ENCODE results near the gene SPOCK1. TPM values are rescaled to one million over a fixed set of nuclear protein-coding genes. Genes with fewer than 3 reads are reported as not detected.

SPOCK1 gene
- total RNA-seq, 1 experiment from 2014 or later = 9.8 TPM

DNA sequence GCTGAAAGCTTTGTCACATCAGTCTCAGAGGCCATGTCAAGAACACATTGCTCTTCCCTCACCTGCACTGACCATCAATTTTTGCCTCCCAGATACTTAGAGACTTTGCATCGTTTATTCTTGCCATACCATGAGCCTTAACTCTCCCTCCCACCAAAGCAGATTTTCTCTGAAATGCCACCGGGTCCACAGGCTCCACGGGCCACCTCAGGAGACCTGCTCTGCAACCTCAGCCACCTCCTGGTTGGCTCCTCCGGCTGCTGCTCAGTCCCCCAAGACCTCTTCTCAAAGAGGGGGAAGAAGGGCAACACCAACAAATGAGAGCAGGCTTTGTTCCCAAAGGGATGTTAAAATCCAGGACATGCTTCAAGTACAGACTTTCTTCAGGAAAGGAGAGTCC is 400.5 kb downstream of the SPOCK1 start:
- CTCF ChIA-PET = no interaction called here

GRCh38 chr5:137098238-137098637 is 400.9 kb downstream of the SPOCK1 start:
- H3K79me2 ChIP-seq (ENCODE audit: low read length) = no peaks in the 10 kb centered on the region
- no peaks in the 10 kb centered on the region for H3K9me2 ChIP-seq (replicated peaks; ENCODE audit: low read length)
- H3K27ac ChIP-seq (ENCODE audit: low read length) = no peak overlapping the region
- H3K36me3 ChIP-seq (ENCODE audit: low read depth, low read length) = no peaks in the 10 kb centered on the region
- H3K4me2 ChIP-seq (ENCODE audit: low read length) = no peak overlapping the region
- no peak overlapping the region for H3K4me3 ChIP-seq (ENCODE audit: low read length)
- H3K27me3 ChIP-seq (ENCODE audit: low read length) = no peaks in the 10 kb centered on the region
- ATAC-seq = no peak
- H3K4me1 ChIP-seq (ENCODE audit: insufficient read depth, low read length) = peaks cover 12% of the 10 kb centered on the region
- TF ChIP-seq EZH2phosphoT487 (IDR thresholded peaks at IDR 0.05; ENCODE audit: borderline replicate concordance, low read length) = no peak
- H4K20me1 ChIP-seq (ENCODE audit: low read length) = no peaks in the 10 kb centered on the region
- DNase-seq = no peak
- ChIA-PET CTCF (no interaction called here), POLR2A (ENCODE audit: unreplicated experiment) (no interaction called here)
- H3F3A ChIP-seq (ENCODE audit: low read length, unreplicated experiment) = no peaks in the 10 kb centered on the region
- no peaks in the 10 kb centered on the region for H3K9me3 ChIP-seq (ENCODE audit: low read length)
- H2AFZ ChIP-seq (ENCODE audit: low read length) = no peak overlapping the region
- BruUV-seq (replicated peaks) = no TSS peak
- intact Hi-C loops (cut with micrococcal nuclease) = no loop called here
- H3K9ac ChIP-seq (ENCODE audit: low read length) = no peak overlapping the region

More for the DNA sequence above, 400.5 kb downstream of the SPOCK1 start:
- no peaks in the 10 kb centered on the region for H3K9me2 ChIP-seq (replicated peaks; ENCODE audit: low read length)
- H3K79me2 ChIP-seq (ENCODE audit: low read length) = no peaks in the 10 kb centered on the region
- no peaks in the 10 kb centered on the region for H3F3A ChIP-seq (ENCODE audit: low read length, unreplicated experiment)
- POLR2A ChIA-PET (ENCODE audit: unreplicated experiment) = no interaction called here
- no peaks in the 10 kb centered on the region for H3K36me3 ChIP-seq (ENCODE audit: low read depth, low read length)
- no peak overlapping the region for H3K4me2 ChIP-seq (ENCODE audit: low read length)
- H3K27ac ChIP-seq (ENCODE audit: low read length) = no peak overlapping the region
- no peak overlapping the region for H3K9ac ChIP-seq (ENCODE audit: low read length)
- ATAC-seq (no peak), DNase-seq (no peak)
- no TSS peak for BruUV-seq (replicated peaks)
- no peaks in the 10 kb centered on the region for H4K20me1 ChIP-seq (ENCODE audit: low read length)
- no peaks in the 10 kb centered on the region for H3K9me3 ChIP-seq (ENCODE audit: low read length)
- no peak overlapping the region for H3K4me3 ChIP-seq (ENCODE audit: low read length)
- peaks cover 12% of the 10 kb centered on the region for H3K4me1 ChIP-seq (ENCODE audit: insufficient read depth, low read length)
- no peaks in the 10 kb centered on the region for H3K27me3 ChIP-seq (ENCODE audit: low read length)
- no peak overlapping the region for H2AFZ ChIP-seq (ENCODE audit: low read length)
- no peak for TF ChIP-seq CTCF (conservative IDR thresholded peaks at IDR 0.05; ENCODE audit: low read depth, low read length)
- TF ChIP-seq EZH2 (IDR thresholded peaks at IDR 0.05; ENCODE audit: low read length, unreplicated experiment) = no peak
- no peak for TF ChIP-seq EZH2phosphoT487 (IDR thresholded peaks at IDR 0.05; ENCODE audit: borderline replicate concordance, low read length)
- intact Hi-C loops (cut with micrococcal nuclease) = no loop called here

DNA sequence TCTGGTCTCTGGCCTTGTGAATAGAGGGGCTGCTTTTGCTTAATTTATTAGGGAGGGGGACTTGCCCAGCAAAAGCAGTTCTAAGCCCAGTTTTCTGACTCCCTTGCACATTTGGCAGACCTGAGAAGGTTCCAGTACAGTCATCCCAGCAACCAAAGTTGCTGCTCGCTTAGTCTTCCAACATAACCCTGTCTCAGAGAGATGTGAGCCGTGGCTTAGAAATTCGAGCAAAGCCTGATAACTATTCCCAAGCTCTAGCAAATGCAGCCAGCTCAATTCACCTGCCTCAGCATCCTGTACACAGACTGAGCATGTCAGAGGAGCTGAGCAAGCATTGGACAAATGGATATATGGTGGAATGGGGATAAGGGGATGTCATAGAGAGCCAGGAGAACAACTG is 401.9 kb downstream of the SPOCK1 start:
- H3K9ac ChIP-seq (ENCODE audit: low read length) = no peak overlapping the region
- H3K4me3 ChIP-seq (ENCODE audit: low read length) = no peak overlapping the region
- H3K4me2 ChIP-seq (ENCODE audit: low read length) = no peak overlapping the region
- ATAC-seq = no peak
- no peak overlapping the region for H3K27ac ChIP-seq (ENCODE audit: low read length)
- intact Hi-C loops (cut with micrococcal nuclease) = no loop called here
- H3K79me2 ChIP-seq (ENCODE audit: low read length) = no peaks in the 10 kb centered on the region
- ChIA-PET POLR2A (ENCODE audit: unreplicated experiment) (no interaction called here), CTCF (no interaction called here)
- no peaks in the 10 kb centered on the region for H3K9me2 ChIP-seq (replicated peaks; ENCODE audit: low read length)
- H3K9me3 ChIP-seq (ENCODE audit: low read length) = no peaks in the 10 kb centered on the region
- no peaks in the 10 kb centered on the region for H3F3A ChIP-seq (ENCODE audit: low read length, unreplicated experiment)
- TF ChIP-seq EZH2 (IDR thresholded peaks at IDR 0.05; ENCODE audit: low read length, unreplicated experiment) (no peak), CTCF (conservative IDR thresholded peaks at IDR 0.05; ENCODE audit: low read depth, low read length) (no peak), EZH2phosphoT487 (IDR thresholded peaks at IDR 0.05; ENCODE audit: borderline replicate concordance, low read length) (no peak)
- no peak for DNase-seq
- BruUV-seq (replicated peaks) = no TSS peak
- no peaks in the 10 kb centered on the region for H3K27me3 ChIP-seq (ENCODE audit: low read length)
- no peaks in the 10 kb centered on the region for H4K20me1 ChIP-seq (ENCODE audit: low read length)
- no peak overlapping the region for H2AFZ ChIP-seq (ENCODE audit: low read length)
- no peaks in the 10 kb centered on the region for H3K36me3 ChIP-seq (ENCODE audit: low read depth, low read length)
- H3K4me1 ChIP-seq (ENCODE audit: insufficient read depth, low read length) = peaks cover 12% of the 10 kb centered on the region
